ENCODE measurements around the gene GDNF. TPM values are rescaled to one million over a fixed set of nuclear protein-coding genes. Genes with fewer than 3 reads are reported as not detected.

The GDNF gene
- total RNA-seq, 1 experiment from 2014 or later = 2.2 TPM

- no peak for DNase-seq (ENCODE audit: low read depth)
These were observed 8.2 kb upstream of the GDNF start for GRCh38 chr5:37847978-37848425.

GRCh38 chr5:37846786-37847310 lies 7.0 kb upstream of the GDNF start:
- DNase-seq (ENCODE audit: low read depth) = no peak

DNA sequence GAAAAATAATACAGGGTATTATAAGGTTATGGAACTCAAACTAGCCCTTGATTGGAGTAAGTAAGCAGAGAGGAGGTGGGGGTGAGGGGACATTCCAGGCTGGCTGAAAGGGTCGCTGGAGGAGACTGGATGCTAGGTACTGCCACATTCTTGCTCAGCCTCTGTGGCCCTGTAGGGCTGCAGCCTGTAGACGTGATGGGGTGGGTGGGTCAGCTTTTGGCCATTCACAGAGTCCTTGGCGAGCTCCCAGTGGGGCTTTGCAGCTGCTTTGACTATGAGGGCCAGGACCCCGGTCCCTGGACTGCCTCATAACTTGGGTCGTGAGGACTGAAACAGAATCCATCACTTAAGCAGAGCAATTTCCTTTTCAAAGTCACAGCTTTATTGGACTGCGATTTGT lies 4.2 kb upstream of the GDNF start:
- no peak for DNase-seq (ENCODE audit: low read depth)

DNA sequence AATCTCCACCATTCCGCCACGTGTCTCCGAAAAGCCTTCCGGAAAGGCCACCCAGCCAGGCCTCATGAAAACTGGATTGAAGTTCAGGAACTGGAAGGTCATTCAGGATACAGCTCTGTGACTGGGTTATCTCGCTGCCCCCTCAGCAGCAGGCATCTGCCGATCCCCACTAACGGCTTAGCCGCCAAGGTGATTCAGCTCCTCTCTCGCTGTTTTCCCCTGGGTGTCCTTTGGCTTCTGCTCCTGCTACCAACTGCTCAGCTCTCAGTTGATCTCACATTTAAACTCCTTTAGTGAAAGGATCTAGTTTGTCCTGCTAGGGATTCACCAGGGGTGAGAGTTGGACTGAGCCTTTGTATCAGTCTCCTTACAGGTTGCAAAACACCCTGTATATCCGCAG lies 2.2 kb upstream of the GDNF start:
- DNase-seq (ENCODE audit: low read depth) = no peak

- DNase-seq (ENCODE audit: low read depth) = peak; percentile 28
These were observed 1.4 kb upstream of the GDNF start for GRCh38 chr5:37841203-37841602.

DNA sequence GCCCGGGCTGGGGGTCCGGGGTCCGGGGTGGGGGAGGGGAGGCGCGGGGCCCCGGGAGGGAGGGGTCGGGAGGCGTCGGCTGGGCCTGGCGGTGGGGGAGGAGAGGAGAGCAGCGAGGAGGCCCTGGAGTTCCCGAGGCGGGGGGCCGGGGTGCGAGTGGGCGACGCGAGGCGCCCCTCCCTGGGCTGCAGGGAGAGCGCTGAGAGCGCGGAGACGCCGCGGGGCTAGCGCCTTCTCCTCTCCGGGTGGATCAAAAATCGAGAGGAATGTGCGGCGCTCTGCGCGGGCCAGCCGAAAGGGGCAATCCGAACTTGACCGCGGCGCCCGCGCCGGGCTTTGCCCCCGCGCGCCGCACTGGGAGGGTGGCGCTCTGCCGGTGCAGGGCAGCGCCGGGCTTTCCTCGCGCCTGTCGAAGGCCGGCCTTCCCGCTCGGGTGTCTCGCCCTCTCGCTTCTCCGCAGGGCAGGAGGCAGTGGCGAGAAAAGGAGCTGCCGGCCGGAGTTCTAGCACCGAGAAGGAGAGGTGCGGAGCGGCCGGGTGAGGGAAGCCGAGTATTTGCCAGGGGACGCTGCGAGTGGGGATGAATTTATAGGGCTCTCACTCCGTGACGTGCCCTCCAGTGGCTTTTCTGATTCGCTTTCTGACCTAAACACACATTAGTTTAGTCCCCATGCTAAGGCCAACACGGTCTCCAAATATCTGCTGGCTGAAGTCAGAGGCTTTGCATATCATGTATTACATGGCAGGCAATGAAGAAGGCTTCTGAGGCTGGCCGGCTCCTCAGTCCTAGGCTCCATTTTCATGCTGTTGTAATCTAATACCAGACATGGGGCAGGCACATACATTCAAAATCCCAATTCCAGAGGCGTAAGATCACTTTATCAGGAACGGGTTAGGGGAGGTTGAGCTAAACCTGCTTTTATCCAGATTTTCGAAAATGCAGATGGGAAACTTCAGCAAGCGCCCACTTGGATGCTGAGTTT lies 503 bp upstream of the GDNF start:
- peak; percentile 83 for DNase-seq (ENCODE audit: low read depth)

DNA sequence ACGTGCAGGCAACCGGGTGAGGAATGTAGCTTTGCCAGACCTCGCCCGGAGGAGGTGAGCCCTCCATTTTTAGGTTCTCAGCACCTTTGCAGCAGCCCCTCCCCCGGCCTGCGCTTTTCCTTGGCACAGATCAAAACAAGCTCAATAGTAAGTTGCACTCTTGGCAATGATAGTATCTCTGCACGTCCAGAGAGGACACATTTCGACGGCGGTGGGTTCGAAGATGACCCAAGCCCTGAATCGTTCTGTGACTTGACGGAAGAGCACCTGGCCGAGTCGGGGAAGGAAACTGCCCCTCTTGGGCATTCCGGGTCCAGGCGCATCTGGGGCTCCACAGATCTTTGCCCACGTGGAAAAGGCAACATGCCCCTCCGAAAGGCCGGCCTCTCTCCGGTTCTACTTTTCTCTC lies 904 bp downstream of the GDNF start:
- DNase-seq (ENCODE audit: low read depth) = peak; percentile 19

- peak; percentile 67 for DNase-seq (ENCODE audit: low read depth)
These were observed 1.5 kb downstream of the GDNF start for GRCh38 chr5:37838152-37838932.

GRCh38 chr5:37837414-37838032 lies 2.3 kb downstream of the GDNF start:
- peak; percentile 79 for DNase-seq (ENCODE audit: low read depth)

DNA sequence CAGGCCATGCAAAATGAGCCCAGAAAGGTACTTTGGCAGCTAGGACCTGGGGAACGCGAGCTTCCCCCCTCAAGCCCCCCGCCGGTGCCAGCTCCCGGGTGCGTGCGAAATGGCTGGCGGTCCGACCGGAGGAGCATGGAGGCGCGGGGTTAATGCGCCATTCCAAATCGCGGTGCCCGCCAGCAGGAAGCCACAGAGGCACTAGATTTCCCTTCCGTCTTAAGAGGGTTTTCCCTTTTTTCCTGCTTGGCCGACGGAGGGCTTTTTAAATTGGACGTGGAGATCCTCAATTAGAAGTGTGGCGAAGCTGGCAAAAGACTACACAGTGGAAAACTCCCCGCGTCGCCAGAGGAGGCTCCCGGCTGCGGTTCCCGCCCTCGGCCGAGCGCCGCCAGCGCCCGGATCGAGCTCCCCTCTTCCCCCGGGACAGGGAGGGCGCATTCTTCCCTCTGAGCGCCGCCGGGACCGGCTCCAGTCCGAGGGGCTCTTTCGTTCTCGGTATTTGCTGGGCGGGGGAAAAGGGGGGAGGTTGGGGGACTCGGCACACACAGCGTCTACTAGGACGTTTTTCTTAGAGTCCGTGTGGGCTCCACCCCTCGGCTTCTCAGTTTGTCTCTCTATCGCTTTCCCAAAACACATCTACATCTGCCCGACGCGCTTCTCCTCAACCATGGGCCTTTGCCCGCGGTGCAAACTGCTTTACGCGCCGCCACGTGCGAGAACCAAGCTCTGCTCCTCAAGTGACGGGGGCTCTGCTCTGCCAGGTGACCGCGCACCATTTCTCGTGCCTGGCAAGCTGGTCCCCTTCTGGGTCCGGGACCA lies 3.0 kb downstream of the GDNF start:
- peak; percentile 65 for DNase-seq (ENCODE audit: low read depth)

- no peak for DNase-seq (ENCODE audit: low read depth)
These were observed 3.6 kb downstream of the GDNF start for GRCh38 chr5:37836235-37836591.

DNA sequence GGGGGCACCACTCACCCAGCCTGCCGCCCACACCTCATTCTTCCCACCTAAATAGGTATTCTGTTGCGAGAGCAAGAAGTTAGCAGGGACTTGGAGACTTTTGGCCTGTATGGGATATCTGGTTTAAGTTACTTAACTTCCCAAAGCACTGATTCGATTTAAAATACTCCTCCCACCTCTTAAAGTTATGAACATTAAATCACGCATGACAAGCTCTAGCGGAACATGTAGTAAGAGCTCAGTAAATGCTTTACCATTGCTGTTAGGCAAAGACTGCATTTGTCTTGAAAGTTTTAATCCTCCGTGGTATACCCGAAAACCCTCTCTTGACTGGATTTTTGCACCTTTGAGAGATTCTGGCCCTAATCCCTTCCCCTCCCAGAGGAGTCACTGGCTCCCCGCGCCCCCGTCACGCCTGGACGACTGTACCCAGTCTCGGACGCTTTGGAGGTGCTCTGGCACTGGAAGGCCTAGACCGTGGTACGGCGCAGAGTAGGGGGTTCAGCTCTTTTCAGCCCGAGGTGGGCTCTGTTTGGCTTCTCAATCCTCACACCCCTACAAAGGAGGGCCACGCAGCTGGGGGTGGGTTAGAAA lies 4.4 kb downstream of the GDNF start:
- DNase-seq (ENCODE audit: low read depth) = no peak

DNA sequence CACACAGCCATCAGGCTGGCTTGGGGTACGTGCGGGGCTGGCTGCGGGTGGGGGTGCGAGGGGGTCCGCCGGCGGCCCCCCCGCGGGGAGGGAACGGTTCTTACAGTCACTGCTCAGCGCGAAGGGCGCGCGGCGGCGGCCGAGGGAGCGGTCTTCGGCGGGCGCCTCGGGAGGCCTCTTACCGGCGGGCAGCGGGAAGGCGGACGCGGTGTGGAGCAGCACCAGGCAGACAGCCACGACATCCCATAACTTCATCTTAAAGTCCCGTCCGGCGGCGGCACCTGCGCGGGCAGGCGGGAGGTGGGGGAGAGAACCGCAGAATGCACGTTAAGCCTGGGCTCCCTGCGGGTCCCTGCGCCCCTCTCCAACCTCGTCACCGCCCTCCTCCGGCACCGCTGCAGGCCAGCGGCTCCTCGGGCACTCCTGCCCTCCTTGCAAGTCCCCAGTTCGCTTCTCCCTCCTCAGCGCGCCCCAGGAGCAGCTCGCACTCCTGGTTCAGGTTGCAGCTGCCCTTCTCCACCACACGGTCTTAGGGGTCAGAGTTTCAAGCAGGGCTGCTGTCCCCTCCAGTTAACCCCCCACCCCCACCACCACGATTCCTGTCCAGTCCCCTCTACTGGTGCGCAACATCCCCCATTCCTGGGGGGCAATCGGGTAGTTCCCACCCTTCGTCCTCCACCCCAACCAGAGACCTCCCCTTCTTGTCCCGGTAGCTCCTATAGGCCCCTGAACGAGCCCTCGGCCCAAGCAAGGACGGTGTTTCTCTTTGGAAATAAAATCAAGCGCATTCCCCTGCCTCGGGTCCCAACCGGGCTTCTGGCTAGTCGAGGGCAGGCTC lies 5.1 kb downstream of the GDNF start:
- DNase-seq (ENCODE audit: low read depth) = no peak

DNA sequence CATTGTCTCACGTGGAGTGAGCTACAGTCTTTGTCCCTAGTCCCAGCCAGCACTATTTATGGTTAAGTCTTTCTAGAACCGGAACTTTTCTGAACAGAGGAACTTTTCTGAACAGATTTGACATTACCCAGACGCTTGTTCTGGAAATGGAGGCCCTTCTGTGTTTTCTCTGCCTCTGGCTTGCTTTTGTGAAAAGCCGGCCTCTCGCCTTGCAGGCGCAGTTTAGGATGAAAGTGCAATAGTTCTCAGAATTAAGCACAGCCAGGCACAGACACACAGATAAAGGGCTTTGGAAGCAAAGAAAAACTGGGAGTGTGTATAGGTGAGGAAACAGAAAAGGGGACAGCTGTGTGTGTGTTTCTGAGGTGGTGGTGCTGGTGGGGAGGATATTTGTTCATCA lies 5.9 kb downstream of the GDNF start:
- DNase-seq (ENCODE audit: low read depth) = no peak

- no peak for DNase-seq (ENCODE audit: low read depth)
These were observed 7.9 kb downstream of the GDNF start for GRCh38 chr5:37831821-37832534.

DNA sequence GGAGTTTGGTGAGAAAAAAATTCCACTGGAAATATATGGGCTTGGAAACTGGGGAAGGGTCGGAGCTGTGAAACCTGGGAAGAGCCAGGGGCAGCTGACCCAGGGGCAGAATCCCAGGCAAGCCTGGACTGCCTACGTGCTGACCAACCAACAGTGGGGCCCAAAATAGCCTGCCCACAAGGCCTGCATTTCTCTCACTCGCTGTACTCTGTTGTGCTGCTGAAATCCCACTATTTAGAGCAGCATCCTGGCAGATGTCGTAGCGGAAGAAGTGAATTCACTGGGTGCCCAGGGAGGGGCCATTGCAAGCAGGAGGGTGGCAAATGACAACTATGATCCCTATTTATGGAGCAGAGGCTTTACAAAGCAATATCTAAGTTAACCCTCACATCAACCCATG lies 9.5 kb downstream of the GDNF start:
- DNase-seq (ENCODE audit: low read depth) = no peak

- DNase-seq (ENCODE audit: low read depth) = no peak
These were observed 14.4 kb downstream of the GDNF start for GRCh38 chr5:37825334-37825915.

GRCh38 chr5:37823433-37824152 lies 16.2 kb downstream of the GDNF start:
- no peak for DNase-seq (ENCODE audit: low read depth)

All from RPMI7951 (cell line).